Stimulated activated CD4-positive, alpha-beta T cell treated with anti-CD3 and anti-CD28 coated beads, Interleukin-4, amount 100 ng/mL, for 4 hours (primary cell): ENCODE data around the gene ACSL1.

ENCODE experiments used
- DNase-seq, 2 experiments: peaks; one replicate each; pipeline ENCODE4 v3.0.0-alpha.2; 2020

ACSL1 gene

GRCh38 chr4:184808713-184809050, 17.1 kb downstream of the ACSL1 start:
- no peak for DNase-seq

GRCh38 chr4:184807797-184808712, 17.7 kb downstream of the ACSL1 start:
- DNase-seq: no peak

GRCh38 chr4:184807256-184807655, 18.5 kb downstream of the ACSL1 start:
- no peak for DNase-seq

- no peak for DNase-seq
These were observed 19.1 kb downstream of the ACSL1 start for GRCh38 chr4:184806711-184807110.

- no peak for DNase-seq
These were observed 19.6 kb downstream of the ACSL1 start for GRCh38 chr4:184806229-184806550.

GRCh38 chr4:184805462-184806228, 20.1 kb downstream of the ACSL1 start:
- DNase-seq: no peak

- DNase-seq: no peak
These were observed 21.1 kb downstream of the ACSL1 start for GRCh38 chr4:184804621-184805020.

GRCh38 chr4:184803874-184804273, 21.9 kb downstream of the ACSL1 start:
- DNase-seq: no peak

- no peak for DNase-seq
These were observed 22.6 kb downstream of the ACSL1 start for GRCh38 chr4:184803133-184803532.

- DNase-seq: no peak
These were observed 23.1 kb downstream of the ACSL1 start for GRCh38 chr4:184802697-184803015.

- no peak for DNase-seq
These were observed 23.7 kb downstream of the ACSL1 start for GRCh38 chr4:184801781-184802696.

GRCh38 chr4:184798504-184798903, 27.3 kb downstream of the ACSL1 start:
- DNase-seq: no peak

- DNase-seq: no peak
These were observed 28.9 kb downstream of the ACSL1 start for GRCh38 chr4:184796906-184797305.

- no peak for DNase-seq
These were observed 30.4 kb downstream of the ACSL1 start for GRCh38 chr4:184795214-184795844.

- no peak for DNase-seq
These were observed 31.3 kb downstream of the ACSL1 start for GRCh38 chr4:184794470-184794869.

- DNase-seq: no peak
These were observed 31.9 kb downstream of the ACSL1 start for GRCh38 chr4:184793735-184794355.

- peak; percentile 29 to 73 for DNase-seq
These were observed 32.7 kb downstream of the ACSL1 start for GRCh38 chr4:184792950-184793555.

- DNase-seq: no peak
These were observed 33.4 kb downstream of the ACSL1 start for GRCh38 chr4:184792334-184792733.

GRCh38 chr4:184790826-184791225, 34.9 kb downstream of the ACSL1 start:
- DNase-seq: no peak

- no peak for DNase-seq
These were observed 37.8 kb downstream of the ACSL1 start for GRCh38 chr4:184787766-184788503.

- no peak for DNase-seq
These were observed 40.0 kb downstream of the ACSL1 start for GRCh38 chr4:184785813-184786212.
